Body of pancreas (tissue), 4 donors: ENCODE results near the gene TXK. TPM values are rescaled to one million over a fixed set of nuclear protein-coding genes. Genes with fewer than 3 reads are reported as not detected.
A peak's percentile ranks its signal among the peaks of the same experiment; 100 is the strongest.

Experiments
- ATAC-seq: fragments of 150-250 bp; one replicate; pipeline ENCODE4 v1.9.1; 2016
- DNase-seq, 4 donors: peaks; one replicate each; pipeline ENCODE4 v3.0.0-alpha.2; 2019
- H3K27ac ChIP-seq, 4 donors: fragments of 200-600 bp; sonication (generic); 1 replicate in 3 of 4; 2 replicates in 1 of 4; pipeline versions ENCODE4 v1.5.1 to v1.6.1; 2016 to 2019; ENCODE audit warnings: mild to moderate bottlenecking in 1 of 4, mixed read lengths in 1 of 4, moderate library complexity in 1 of 4
- H3K27me3 ChIP-seq, 2 donors: fragments of 200-600 bp; sonication (generic); one replicate each; pipeline ENCODE4 v1.6.0; 2016; ENCODE audit warnings: mild to moderate bottlenecking in 1 of 2
- H3K36me3 ChIP-seq, 2 donors: fragments of 200-600 bp; sonication (generic); replicated peaks in 1 of 2; 2 replicates each; pipeline ENCODE4 v1.5.1; 2016; ENCODE audit warnings: low read depth in 2 of 2; ENCODE audit not compliant: insufficient read depth in 1 of 2
- H3K4me1 ChIP-seq: fragments of 200-600 bp; sonication (generic); one replicate; pipeline ENCODE4 v1.6.0; 2016
- H3K4me3 ChIP-seq, 2 donors: fragments of 200-600 bp; sonication (generic); 1 replicate in 1 of 2; 2 replicates in 1 of 2; pipeline ENCODE4 v1.5.1; 2016 to 2019
- H3K9me3 ChIP-seq, 3 donors: fragments of 200-600 bp; sonication (generic); 1 replicate in 2 of 3; 2 replicates in 1 of 3; pipeline ENCODE4 v1.5.1; 2016
- POLR2A ChIP-seq, 3 donors: fragments of 450-650 bp; IDR thresholded peaks; one replicate each; pipeline ENCODE4 v1.6.1; 2016; ENCODE audit warnings: antibody characterized with exemption in 3 of 3, mild to moderate bottlenecking in 2 of 3
- WGBS, 2 donors: methylation state at CpG; one replicate each; pipeline ENCODE4 v1.1.5; 2017; 5-methylcytosine and 5-hydroxymethylcytosine counted together
- intact Hi-C: fragments of 100-400 bp; cut with DNase I; formaldehyde crosslinking; loops from one replicate; pipeline ENCODE4 v1.15.1; 2023
- total RNA-seq, 2 donors: library from RNA; depleted of rRNA; stranded (reverse); fragments of >200 nt; gene quantifications; one replicate each; pipeline ENCODE4 v1.1.0, GENCODE V29; 2016
- TF ChIP-seq, protein P1 (sequence below), 7 experiments: fragments of 450-650 bp in 4 of 7; fragments of 200-600 bp in 3 of 7; sonication (generic) in 3 of 7; IDR thresholded peaks; one replicate each; pipeline ENCODE4 v1.5.1; 2016 to 2019; ENCODE audit warnings: antibody characterized with exemption in 7 of 7

Gene TXK
- total RNA-seq, 2 donors from 2014 or later: 0.66 to 1.3 TPM

- 81 to 83% methylated on average over 1 of the region's 1 CpG for WGBS, 2 donors
These were observed 33.8 kb downstream of the TXK start for GRCh38 chr4:48100256-48100655.

GRCh38 chr4:48095441-48095840, 38.6 kb downstream of the TXK start:
- Histone ChIP-seq H3K4me3 (no peak overlapping the region), H3K27ac (no peak overlapping the region), H3K9me3 (no peaks in the 10 kb centered on the region), H3K4me1 (no peaks in the 10 kb centered on the region), H3K36me3 (no peaks in the 10 kb centered on the region), H3K27me3 (no peaks in the 10 kb centered on the region)
- no peak for TF ChIP-seq POLR2A (IDR thresholded peaks at IDR 0.05)
- TF ChIP-seq, protein P1, sequence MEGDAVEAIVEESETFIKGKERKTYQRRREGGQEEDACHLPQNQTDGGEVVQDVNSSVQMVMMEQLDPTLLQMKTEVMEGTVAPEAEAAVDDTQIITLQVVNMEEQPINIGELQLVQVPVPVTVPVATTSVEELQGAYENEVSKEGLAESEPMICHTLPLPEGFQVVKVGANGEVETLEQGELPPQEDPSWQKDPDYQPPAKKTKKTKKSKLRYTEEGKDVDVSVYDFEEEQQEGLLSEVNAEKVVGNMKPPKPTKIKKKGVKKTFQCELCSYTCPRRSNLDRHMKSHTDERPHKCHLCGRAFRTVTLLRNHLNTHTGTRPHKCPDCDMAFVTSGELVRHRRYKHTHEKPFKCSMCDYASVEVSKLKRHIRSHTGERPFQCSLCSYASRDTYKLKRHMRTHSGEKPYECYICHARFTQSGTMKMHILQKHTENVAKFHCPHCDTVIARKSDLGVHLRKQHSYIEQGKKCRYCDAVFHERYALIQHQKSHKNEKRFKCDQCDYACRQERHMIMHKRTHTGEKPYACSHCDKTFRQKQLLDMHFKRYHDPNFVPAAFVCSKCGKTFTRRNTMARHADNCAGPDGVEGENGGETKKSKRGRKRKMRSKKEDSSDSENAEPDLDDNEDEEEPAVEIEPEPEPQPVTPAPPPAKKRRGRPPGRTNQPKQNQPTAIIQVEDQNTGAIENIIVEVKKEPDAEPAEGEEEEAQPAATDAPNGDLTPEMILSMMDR (IDR thresholded peaks at IDR 0.05): no peak
- WGBS, 2 donors: 51 to 65% methylated on average over 2 of the region's 2 CpGs
- intact Hi-C loops: loop anchor here (10.0 kb wide), 1 partner anchor 91 kb away; no protein-coding TSS in a partner anchor
- ATAC-seq: no peak
- no peak for DNase-seq

More at GRCh38 chr4:48100256-48100655, 33.8 kb downstream of the TXK start:
- no peaks in the 10 kb centered on the region for H3K4me1 ChIP-seq
- intact Hi-C loops: no loop called here
- H3K27ac ChIP-seq: no peak overlapping the region
- DNase-seq (no peak), ATAC-seq (no peak)
- H3K9me3 ChIP-seq: no peaks in the 10 kb centered on the region
- no peak overlapping the region for H3K4me3 ChIP-seq
- H3K27me3 ChIP-seq: no peaks in the 10 kb centered on the region
- TF ChIP-seq, protein P1 (IDR thresholded peaks at IDR 0.05): no peak
- TF ChIP-seq POLR2A (IDR thresholded peaks at IDR 0.05): no peak
- no peaks in the 10 kb centered on the region for H3K36me3 ChIP-seq

- H3K4me3 ChIP-seq: no peak overlapping the region
- peak overlapping the region in 1 of 4 donors; percentile 51 for H3K27ac ChIP-seq
- intact Hi-C loops: loop anchor here (10.0 kb wide), 1 partner anchor 89 kb away; no protein-coding TSS in a partner anchor
- peak; percentile 91 for ATAC-seq
- no peaks in the 10 kb centered on the region for H3K4me1 ChIP-seq
- peak; percentile 13 to 41 (median 20) for DNase-seq
- no peaks in the 10 kb centered on the region for H3K9me3 ChIP-seq
- TF ChIP-seq, protein P1 (IDR thresholded peaks at IDR 0.05): no peak
- TF ChIP-seq POLR2A (IDR thresholded peaks at IDR 0.05): no peak
- 26 to 46% methylated on average over 3 of the region's 3 CpGs for WGBS, 2 donors
- H3K36me3 ChIP-seq: no peaks in the 10 kb centered on the region
- H3K27me3 ChIP-seq: no peaks in the 10 kb centered on the region
These were observed 40.0 kb downstream of the TXK start for GRCh38 chr4:48093991-48094416.

DNA sequence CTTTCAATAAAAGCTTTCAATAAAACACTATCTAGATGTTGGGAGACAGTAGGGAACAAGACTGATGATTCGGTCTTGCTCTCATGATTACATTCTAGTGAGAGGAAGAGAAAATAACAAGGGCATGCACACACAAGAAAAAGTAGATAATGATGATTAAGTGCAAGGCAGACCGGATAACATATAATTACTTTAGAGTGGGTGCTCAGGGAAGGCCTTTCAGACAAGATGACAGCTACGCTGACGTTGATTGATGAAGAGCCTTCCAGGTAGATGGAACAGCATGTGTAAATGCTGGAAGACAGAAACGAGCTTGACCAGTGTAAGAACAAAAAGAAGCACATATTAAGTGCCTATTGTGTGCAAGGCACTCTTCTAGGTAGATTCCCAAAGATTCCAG, 43.4 kb downstream of the TXK start:
- WGBS, 2 donors: 64 to 69% methylated on average over 5 of the region's 5 CpGs
- H3K27ac ChIP-seq: no peak overlapping the region
- no peaks in the 10 kb centered on the region for H3K4me1 ChIP-seq
- H3K9me3 ChIP-seq: no peaks in the 10 kb centered on the region
- DNase-seq (no peak), ATAC-seq (no peak)
- H3K4me3 ChIP-seq: no peak overlapping the region
- intact Hi-C loops: loop anchor here (10.0 kb wide), 1 partner anchor 86 kb away; no protein-coding TSS in a partner anchor
- no peaks in the 10 kb centered on the region for H3K27me3 ChIP-seq
- no peaks in the 10 kb centered on the region for H3K36me3 ChIP-seq
- TF ChIP-seq, protein P1 (IDR thresholded peaks at IDR 0.05): no peak
- TF ChIP-seq POLR2A (IDR thresholded peaks at IDR 0.05): no peak
